Endothelial cell of umbilical vein (primary cell): Measurements from ENCODE around the gene TPRX2. TPM values are rescaled to one million over a fixed set of nuclear protein-coding genes. Genes with fewer than 3 reads are reported as not detected.

Experiments used
- BruUV-seq: library from RNA; stranded (reverse); fragments of 400-500 nt; replicated peaks from 2 replicates; lab custom pipeline; 2021; lab: Mats Ljungman, UMichigan
- CTCF ChIA-PET: fragments of 300-600, 350-600 bp; sonication (Branson Sonifier 250); formaldehyde crosslinking; loops from one replicate; lab custom pipeline; 2021; ENCODE audit warnings: antibody characterized with exemption, inconsistent platforms; lab: Charles Lee
- POLR2A ChIA-PET: fragments of 300-600, 350-600 bp; sonication (Branson Sonifier 250); formaldehyde crosslinking; loops from one replicate; lab custom pipeline; 2021; ENCODE audit warnings: antibody characterized with exemption, inconsistent platforms; lab: Charles Lee
- DNase-seq: peaks from one replicate; pipeline ENCODE4 v3.0.0-alpha.2; 2011; ENCODE audit warnings: low read depth, low spot score
- FAIRE-seq: peaks from 2 replicates; lab custom pipeline; 2011; peaks lifted over from hg19 to GRCh38; lab: Jason Lieb, UNC
- H2AFZ ChIP-seq: 2 replicates; pipeline ENCODE4 v1.6.0; 2012; ENCODE audit warnings: low read depth, low read length, control low read depth, inconsistent platforms
- H3K27ac ChIP-seq: 2 replicates; pipeline ENCODE4 v1.5.1; 2011; ENCODE audit warnings: low read depth, mild to moderate bottlenecking, control low read depth, low read length, moderate library complexity; ENCODE audit not compliant: insufficient read depth
- H3K27me3 ChIP-seq, 2 experiments: 2 replicates each; pipeline versions ENCODE4 v1.6.0 to v1.6.1; 2011; ENCODE audit warnings: low read length in 2 of 2, mixed read lengths in 1 of 2; ENCODE audit not compliant: control insufficient read depth in 2 of 2, insufficient read depth in 2 of 2
- H3K36me3 ChIP-seq, 2 experiments: 2 replicates in 1 of 2; 3 replicates in 1 of 2; pipeline ENCODE4 v1.5.1; 2011; ENCODE audit warnings: low read length in 2 of 2, mild to moderate bottlenecking in 1 of 2, moderate library complexity in 1 of 2; ENCODE audit not compliant: control insufficient read depth in 2 of 2, insufficient read depth in 2 of 2; ENCODE audit errors: extremely low read depth in 1 of 2
- H3K4me1 ChIP-seq: 3 replicates; pipeline ENCODE4 v1.5.1; 2011; ENCODE audit warnings: mild to moderate bottlenecking, low read length; ENCODE audit not compliant: control insufficient read depth, insufficient read depth; ENCODE audit errors: extremely low read depth
- H3K4me2 ChIP-seq: 2 replicates; pipeline ENCODE4 v1.6.1; 2011; ENCODE audit warnings: low read length, control low read depth, mixed read lengths; ENCODE audit not compliant: insufficient read depth
- H3K4me3 ChIP-seq, 3 experiments: fragments of 200-600 bp in 1 of 3; sonication (generic), shearing (Covaris generic) in 1 of 3; replicated peaks in 1 of 3; 2 replicates each; pipeline ENCODE4 v1.5.1; 2011 to 2016; ENCODE audit warnings: control low read depth in 3 of 3, low read length in 3 of 3, mild to moderate bottlenecking in 2 of 3, inconsistent platforms in 1 of 3, low read depth in 1 of 3, moderate library complexity in 1 of 3; ENCODE audit not compliant: insufficient read depth in 1 of 3
- H3K79me2 ChIP-seq: 2 replicates; pipeline ENCODE4 v1.6.0; 2012; ENCODE audit warnings: low read length, inconsistent platforms; ENCODE audit not compliant: control insufficient read depth, insufficient read depth
- H3K9ac ChIP-seq: replicated peaks from 2 replicates; pipeline ENCODE3; 2011; ENCODE audit warnings: low read length, control low read depth; ENCODE audit not compliant: insufficient read depth; ENCODE audit errors: extremely low read depth
- H3K9me1 ChIP-seq: replicated peaks from 3 replicates; pipeline ENCODE4 v1.6.0; 2011; ENCODE audit warnings: mild to moderate bottlenecking, low read length; ENCODE audit not compliant: control insufficient read depth, insufficient read depth; ENCODE audit errors: extremely low read depth
- H3K9me3 ChIP-seq: replicated peaks from 2 replicates; pipeline ENCODE4 v1.5.1; 2012; ENCODE audit warnings: low read length, inconsistent platforms; ENCODE audit not compliant: control insufficient read depth, insufficient read depth
- H4K20me1 ChIP-seq: replicated peaks from 2 replicates; pipeline ENCODE3; 2011; ENCODE audit warnings: mild to moderate bottlenecking, low read length; ENCODE audit not compliant: control insufficient read depth, insufficient read depth; ENCODE audit errors: extremely low read depth
- CTCF ChIP-seq, 2 donors: IDR thresholded peaks; 1 replicate in 1 of 2; 2 replicates in 1 of 2; pipeline ENCODE4 v1.5.1; 2011; ENCODE audit warnings: low read length in 2 of 2, mild to moderate bottlenecking in 2 of 2, moderate library complexity in 2 of 2, control low read depth in 1 of 2, inconsistent platforms in 1 of 2, low read depth in 1 of 2; ENCODE audit not compliant: insufficient read depth in 1 of 2; ENCODE audit errors: extremely low read depth in 1 of 2
- EZH2 ChIP-seq: IDR thresholded peaks from 2 replicates; pipeline ENCODE4 v1.6.1; 2012; ENCODE audit warnings: borderline replicate concordance, low read depth, mild to moderate bottlenecking, moderate library complexity, low read length, inconsistent platforms; ENCODE audit not compliant: severe bottlenecking
- FOS ChIP-seq: IDR thresholded peaks from 2 replicates; pipeline ENCODE4 v1.6.1; 2011; ENCODE audit warnings: mild to moderate bottlenecking, low read length, moderate library complexity, borderline replicate concordance; ENCODE audit not compliant: insufficient read depth
- GATA2 ChIP-seq: IDR thresholded peaks from 2 replicates; pipeline ENCODE4 v1.7.0; 2011; ENCODE audit warnings: low read depth, mild to moderate bottlenecking, moderate library complexity, mixed read lengths, low read length; ENCODE audit not compliant: insufficient read length, insufficient read depth
- JUN ChIP-seq: IDR thresholded peaks from 2 replicates; pipeline ENCODE4 v1.6.1; 2011; ENCODE audit warnings: borderline replicate concordance, low read depth; ENCODE audit not compliant: insufficient read length, insufficient read depth
- MAX ChIP-seq: IDR thresholded peaks from 2 replicates; pipeline ENCODE4 v1.6.1; 2011; ENCODE audit not compliant: insufficient read depth, insufficient read length
- MYC ChIP-seq: IDR thresholded peaks from one replicate; pipeline ENCODE4 v1.6.1; 2011; ENCODE audit warnings: mild to moderate bottlenecking, low read depth, low read length
- POLR2A ChIP-seq: IDR thresholded peaks from 2 replicates; pipeline ENCODE4 v1.6.1; 2012; ENCODE audit warnings: low read depth, mild to moderate bottlenecking, control low read depth, low read length
- POLR2AphosphoS5 ChIP-seq: IDR thresholded peaks from 2 replicates; pipeline ENCODE4 v1.6.1; 2012; ENCODE audit warnings: low read depth, mild to moderate bottlenecking, control low read depth, low read length, moderate library complexity; ENCODE audit not compliant: insufficient read depth
- dilution Hi-C: fragments of 300-500 bp; cut with MboI; formaldehyde crosslinking; loops from one replicate; pipeline ENCODE4 v1.15.0; 2019; ENCODE audit warnings: low sequenced_read_pairs; ENCODE audit not compliant: extremely low pct_ligation_motif_present
- intact Hi-C: fragments of 100-400 bp; cut with micrococcal nuclease; formaldehyde crosslinking; loops from one replicate; pipeline ENCODE4 v1.10.0; 2022
- polyA plus RNA-seq, 4 experiments: library from polyadenylated mRNA; depleted of rRNA in 3 of 4; stranded (reverse) in 3 of 4; unstranded in 1 of 4; fragments of >200 nt; gene quantifications; 2 replicates each; pipeline versions ENCODE4 v1.2.1 to v1.2.3, GENCODE V29; 2011 to 2012; ENCODE audit warnings: missing spikeins in 1 of 4
- total RNA-seq: library from RNA; stranded (reverse); gene quantifications from 2 replicates; pipeline ENCODE4 v1.2.3, GENCODE V29; 2021

Gene TPRX2
- total and polyA plus RNA-seq, 2 donors (not counting 3 experiments of a cell fraction or from before 2014, with no cell fraction given), result not detected

- CTCF ChIA-PET, result interaction anchor here (1.4 kb wide), 1 partner anchor 14 kb away, joined by 4 read pairs; no protein-coding TSS in a partner anchor
- Histone ChIP-seq H3K36me3 (no peaks in the 10 kb centered on the region), H3K4me3 (no peak overlapping the region), H4K20me1 (no peaks in the 10 kb centered on the region), H3K4me2 (no peak overlapping the region), H3K9me1 (no peaks in the 10 kb centered on the region), H3K4me1 (no peaks in the 10 kb centered on the region), H3K27me3 (no peaks in the 10 kb centered on the region), H2AFZ (no peak overlapping the region), H3K9ac (no peak overlapping the region), H3K9me3 (no peaks in the 10 kb centered on the region), H3K79me2 (no peaks in the 10 kb centered on the region), H3K27ac (no peak overlapping the region)
- FAIRE-seq, result no peak
- TF ChIP-seq MYC (no peak), MAX (no peak), GATA2 (no peak), POLR2A (no peak), EZH2 (no peak), FOS (no peak), JUN (no peak), POLR2AphosphoS5 (no peak), CTCF (IDR thresholded peaks at IDR 0.05; ENCODE audit: extremely low read depth in 1 of 2, insufficient read depth in 1 of 2, low read depth in 1 of 2, low read length in 2 of 2) (no peak)
- dilution Hi-C loops (no loop called here), intact Hi-C loops (no loop called here)
- POLR2A ChIA-PET, result no interaction called here
- no peak for DNase-seq
- BruUV-seq, result no TSS peak
These were observed 23.9 kb downstream of the TPRX2 start for GRCh38 chr19:47882890-47883289.
